HepG2 (cell line): Measurements from ENCODE around the gene INHA. TPM values are rescaled to one million over a fixed set of nuclear protein-coding genes. Genes with fewer than 3 reads are reported as not detected.
A peak's percentile ranks its signal among the peaks of the same experiment; 100 is the strongest.

Experiments
- ATAD3A ChIP-seq: sonication (generic); formaldehyde crosslinking; IDR thresholded peaks from 2 replicates; pipeline ENCODE4 v1.4.0; 2020; ENCODE audit warnings: missing genetic modification reagents
- FOXP4 ChIP-seq: sonication (generic); formaldehyde crosslinking; IDR thresholded peaks from 2 replicates; pipeline ENCODE4 v1.4.0; 2020; ENCODE audit warnings: missing genetic modification reagents
- GMEB2 ChIP-seq: IDR thresholded peaks from 2 replicates; pipeline ENCODE4 v1.6.1; 2016; ENCODE audit warnings: missing biosample characterization, missing genetic modification reagents, low read depth
- HNF4A ChIP-seq: sonication (generic); formaldehyde crosslinking; IDR thresholded peaks from 2 replicates; pipeline ENCODE4 v1.4.0; 2020; ENCODE audit warnings: missing genetic modification reagents
- HNRNPL ChIP-seq: fragments of 200-400 bp; formaldehyde crosslinking; IDR thresholded peaks from 2 replicates; pipeline ENCODE4 v1.6.1; 2017; ENCODE audit warnings: mild to moderate bottlenecking, low read depth, low read length
- REXO4 ChIP-seq: sonication (generic); formaldehyde crosslinking; IDR thresholded peaks from 2 replicates; pipeline ENCODE4 v1.8.0; 2022; ENCODE audit warnings: missing genetic modification reagents, mild to moderate bottlenecking, borderline replicate concordance
- TOPORS ChIP-seq: sonication (generic); formaldehyde crosslinking; IDR thresholded peaks from 2 replicates; pipeline ENCODE4 v1.8.0; 2023; ENCODE audit warnings: mild to moderate bottlenecking, missing genetic modification reagents
- TRIM22 ChIP-seq: fragments of 450-650 bp; IDR thresholded peaks from 2 replicates; pipeline ENCODE4 v1.6.1; 2017
- TSC22D2 ChIP-seq: sonication (generic); formaldehyde crosslinking; IDR thresholded peaks from 2 replicates; pipeline ENCODE4 v1.5.1; 2020; ENCODE audit warnings: missing genetic modification reagents, mild to moderate bottlenecking, borderline replicate concordance
- WIZ ChIP-seq: sonication (generic); formaldehyde crosslinking; IDR thresholded peaks from 2 replicates; pipeline ENCODE4 v1.5.1; 2020; ENCODE audit warnings: mild to moderate bottlenecking, missing genetic modification reagents
- ZNF333 ChIP-seq: sonication (generic); formaldehyde crosslinking; IDR thresholded peaks from 2 replicates; pipeline ENCODE4 v1.4.0; 2020; ENCODE audit warnings: mild to moderate bottlenecking, missing genetic modification reagents, borderline replicate concordance
- ZNF33B ChIP-seq: sonication (generic); formaldehyde crosslinking; IDR thresholded peaks from 2 replicates; pipeline ENCODE4 v1.5.1; 2020; ENCODE audit warnings: mild to moderate bottlenecking, missing genetic modification reagents
- ZNF549 ChIP-seq: sonication (generic); formaldehyde crosslinking; IDR thresholded peaks from 2 replicates; pipeline ENCODE4 v1.5.0; 2020; ENCODE audit warnings: missing genetic modification reagents
- ZNF605 ChIP-seq: sonication (generic); formaldehyde crosslinking; IDR thresholded peaks from 2 replicates; pipeline ENCODE4 v1.8.0; 2022; ENCODE audit warnings: mild to moderate bottlenecking, missing genetic modification reagents
- ZNF776 ChIP-seq: sonication (generic); formaldehyde crosslinking; IDR thresholded peaks from 2 replicates; pipeline ENCODE4 v1.4.0; 2020; ENCODE audit warnings: mild to moderate bottlenecking, missing genetic modification reagents
- ZUFSP ChIP-seq: sonication (generic); formaldehyde crosslinking; IDR thresholded peaks from 2 replicates; pipeline ENCODE4 v1.9.0; 2021; ENCODE audit warnings: missing genetic modification reagents, mild to moderate bottlenecking, borderline replicate concordance
- polyA plus RNA-seq, 8 experiments: library from polyadenylated mRNA; depleted of rRNA in 3 of 8; stranded (reverse) in 7 of 8; unstranded in 1 of 8; fragments of >200 nt; fragmentation: Illumina TruSeq in 4 of 8; extraction: Trizol in 4 of 8; gene quantifications; 2 replicates each; pipeline versions ENCODE4 v1.2.1 to v1.2.3, GENCODE V29; 2011 to 2016; ENCODE audit warnings: low read depth in 4 of 8, missing spikeins in 1 of 8, mixed read lengths in 1 of 8; ENCODE audit not compliant: insufficient read depth in 1 of 8
- total RNA-seq, 5 experiments: library from RNA; depleted of rRNA; stranded (reverse); fragments of >200 nt; fragmentation: Illumina TruSeq; extraction: Trizol; gene quantifications; 2 replicates each; pipeline ENCODE4 v1.2.3, GENCODE V29; 2016; ENCODE audit warnings: low read depth in 1 of 5
- TF ChIP-seq, protein P1 (sequence below): sonication (generic); formaldehyde crosslinking; IDR thresholded peaks from 2 replicates; pipeline ENCODE4; 2020; ENCODE audit warnings: missing genetic modification reagents, mild to moderate bottlenecking, borderline replicate concordance

The INHA gene
- total and polyA plus RNA-seq, 2 of the 13 experiments (the other 11 are each of a cell fraction or from before 2014, with no cell fraction given) = 4.1 to 15.2 TPM

- TF ChIP-seq ZUFSP (CRISPR knock-in tag) = no peak
- TF ChIP-seq HNRNPL = peak; percentile 45; the same call in 1 of the 2 replicates
- TF ChIP-seq TRIM22 = no peak
- TF ChIP-seq, protein P1, sequence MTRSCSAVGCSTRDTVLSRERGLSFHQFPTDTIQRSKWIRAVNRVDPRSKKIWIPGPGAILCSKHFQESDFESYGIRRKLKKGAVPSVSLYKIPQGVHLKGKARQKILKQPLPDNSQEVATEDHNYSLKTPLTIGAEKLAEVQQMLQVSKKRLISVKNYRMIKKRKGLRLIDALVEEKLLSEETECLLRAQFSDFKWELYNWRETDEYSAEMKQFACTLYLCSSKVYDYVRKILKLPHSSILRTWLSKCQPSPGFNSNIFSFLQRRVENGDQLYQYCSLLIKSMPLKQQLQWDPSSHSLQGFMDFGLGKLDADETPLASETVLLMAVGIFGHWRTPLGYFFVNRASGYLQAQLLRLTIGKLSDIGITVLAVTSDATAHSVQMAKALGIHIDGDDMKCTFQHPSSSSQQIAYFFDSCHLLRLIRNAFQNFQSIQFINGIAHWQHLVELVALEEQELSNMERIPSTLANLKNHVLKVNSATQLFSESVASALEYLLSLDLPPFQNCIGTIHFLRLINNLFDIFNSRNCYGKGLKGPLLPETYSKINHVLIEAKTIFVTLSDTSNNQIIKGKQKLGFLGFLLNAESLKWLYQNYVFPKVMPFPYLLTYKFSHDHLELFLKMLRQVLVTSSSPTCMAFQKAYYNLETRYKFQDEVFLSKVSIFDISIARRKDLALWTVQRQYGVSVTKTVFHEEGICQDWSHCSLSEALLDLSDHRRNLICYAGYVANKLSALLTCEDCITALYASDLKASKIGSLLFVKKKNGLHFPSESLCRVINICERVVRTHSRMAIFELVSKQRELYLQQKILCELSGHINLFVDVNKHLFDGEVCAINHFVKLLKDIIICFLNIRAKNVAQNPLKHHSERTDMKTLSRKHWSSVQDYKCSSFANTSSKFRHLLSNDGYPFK (CRISPR knock-in tag) = peak; percentile 59; the same call in 1 of the 2 replicates
- peak; percentile 40; the same call in 1 of the 2 replicates for TF ChIP-seq REXO4 (CRISPR knock-in tag)
- TF ChIP-seq ZNF605 (CRISPR knock-in tag) = peak; percentile 85; the same call in 1 of the 2 replicates
- TF ChIP-seq ZNF333 (CRISPR knock-in tag) = no peak; the same call in 1 of the 2 replicates
- peak; percentile 95; the same call in 1 of the 2 replicates for TF ChIP-seq WIZ (CRISPR knock-in tag)
- peak; percentile 65 for TF ChIP-seq HNF4A (CRISPR knock-in tag)
- 0 out of 2 replicates have a peak, but pooled peaks have one; percentile 26 for TF ChIP-seq ZNF549 (CRISPR knock-in tag)
- TF ChIP-seq GMEB2 = 0 out of 2 replicates have a peak, but pooled peaks have one; percentile 52
- TF ChIP-seq ATAD3A (CRISPR knock-in tag) = peak; percentile 83
- peak; percentile 82; the same call in 1 of the 2 replicates for TF ChIP-seq ZNF776 (CRISPR knock-in tag)
- peak; percentile 11; the same call in 1 of the 2 replicates for TF ChIP-seq TOPORS (CRISPR knock-in tag)
- TF ChIP-seq FOXP4 = peak; percentile 68; the same call in 1 of the 2 replicates
- peak; percentile 86; the same call in 1 of the 2 replicates for TF ChIP-seq TSC22D2 (CRISPR knock-in tag)
- TF ChIP-seq ZNF33B = peak; percentile 84
Observed at GRCh38 chr2:219543596-219544358, 28.3 kb upstream of the INHA start, which contains the start of the genes CHPF and TMEM198 (continued).
